ENCODE data around the gene APOL5. TPM values are rescaled to one million over a fixed set of nuclear protein-coding genes. Genes with fewer than 3 reads are reported as not detected.

Gene APOL5
- total and polyA plus RNA-seq, 10 of the 15 experiments (the other 5 are each of a cell fraction or from before 2014, with no cell fraction given) = not detected

DNA sequence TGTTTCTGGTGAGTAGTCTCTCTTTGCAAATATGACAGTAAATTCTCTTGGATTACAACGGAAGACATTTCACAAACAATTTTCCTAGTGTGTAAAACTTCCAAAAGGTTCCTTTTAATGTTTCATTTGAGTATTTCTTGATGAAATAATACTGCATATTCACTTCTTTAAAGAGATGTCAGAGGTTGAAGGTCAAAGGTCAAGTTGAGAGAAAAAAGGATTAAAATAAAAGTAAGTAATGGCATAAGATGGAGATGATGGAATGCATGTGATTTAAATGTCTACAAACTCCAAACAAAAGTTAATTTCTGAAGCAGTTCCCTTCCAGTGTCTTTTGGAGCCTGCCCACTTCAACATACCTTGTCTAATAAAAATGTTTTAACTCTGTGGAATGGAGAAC lies 40.7 kb downstream of the APOL5 start:
- Histone ChIP-seq H3K27ac (ENCODE audit: control insufficient read depth, insufficient read depth) (no peak overlapping the region), H3K4me3 (no peak overlapping the region), H3K4me1 (ENCODE audit: control insufficient read depth, insufficient read depth, low read length) (no peaks in the 10 kb centered on the region), H3K79me2 (ENCODE audit: control insufficient read depth, insufficient read depth, low read length) (no peaks in the 10 kb centered on the region), H3K9ac (ENCODE audit: control insufficient read depth, insufficient read depth, low read length) (no peak overlapping the region), H3K27me3 (replicated peaks in 1 of 2; ENCODE audit: control insufficient read depth in 2 of 2, insufficient read depth in 2 of 2, low read length in 1 of 2) (peaks cover 0 to 3% of the 10 kb centered on the region in 2 experiments; a peak in 2 of 4 replicates), H2AFZ (ENCODE audit: control insufficient read depth, low read depth, low read length) (no peak overlapping the region), H3K36me3 (ENCODE audit: control insufficient read depth in 2 of 2, insufficient read depth in 2 of 2, low read length in 1 of 2) (no peaks in the 10 kb centered on the region), H3K4me2 (ENCODE audit: control insufficient read depth, insufficient read depth) (no peak overlapping the region), H3K9me3 (replicated peaks; ENCODE audit: control insufficient read depth, insufficient read depth, low read length) (no peaks in the 10 kb centered on the region), H4K20me1 (ENCODE audit: control insufficient read depth, insufficient read depth) (no peaks in the 10 kb centered on the region)
- DNase-seq (ENCODE audit: low read depth, low spot score) (no peak), ATAC-seq (no peak), FAIRE-seq (no peak)
- ChIA-PET POLR2A (interaction anchor here (0.6 kb wide), 1 partner anchor 169 kb away, joined by 3 read pairs; no protein-coding TSS in a partner anchor), RAD21 (ENCODE audit: unreplicated experiment) (no interaction called here), SMC1A (ENCODE audit: uncharacterized antibody, unreplicated experiment) (no interaction called here), CTCF (no interaction called here)
- intact Hi-C loops (cut with micrococcal nuclease; ENCODE audit: unreplicated experiment) (no loop called here), in situ Hi-C loops (cut with MboI) (no loop called here)
- WGBS (ENCODE audit: insufficient coverage, insufficient replicate concordance, low lambda C conversion rate, missing lambda C conversion rate) = 35% methylated on average over 1 of the region's 1 CpG
- 0 out of 2 replicates have a peak, but pooled peaks have one; percentile 33 for TF ChIP-seq NR2F1 (conservative IDR thresholded peaks at IDR 0.05)
- no peak for TF ChIP-seq FOS (IDR thresholded peaks at IDR 0.05; ENCODE audit: borderline replicate concordance, extremely low read depth, insufficient read length)
- TF ChIP-seq, protein P1, sequence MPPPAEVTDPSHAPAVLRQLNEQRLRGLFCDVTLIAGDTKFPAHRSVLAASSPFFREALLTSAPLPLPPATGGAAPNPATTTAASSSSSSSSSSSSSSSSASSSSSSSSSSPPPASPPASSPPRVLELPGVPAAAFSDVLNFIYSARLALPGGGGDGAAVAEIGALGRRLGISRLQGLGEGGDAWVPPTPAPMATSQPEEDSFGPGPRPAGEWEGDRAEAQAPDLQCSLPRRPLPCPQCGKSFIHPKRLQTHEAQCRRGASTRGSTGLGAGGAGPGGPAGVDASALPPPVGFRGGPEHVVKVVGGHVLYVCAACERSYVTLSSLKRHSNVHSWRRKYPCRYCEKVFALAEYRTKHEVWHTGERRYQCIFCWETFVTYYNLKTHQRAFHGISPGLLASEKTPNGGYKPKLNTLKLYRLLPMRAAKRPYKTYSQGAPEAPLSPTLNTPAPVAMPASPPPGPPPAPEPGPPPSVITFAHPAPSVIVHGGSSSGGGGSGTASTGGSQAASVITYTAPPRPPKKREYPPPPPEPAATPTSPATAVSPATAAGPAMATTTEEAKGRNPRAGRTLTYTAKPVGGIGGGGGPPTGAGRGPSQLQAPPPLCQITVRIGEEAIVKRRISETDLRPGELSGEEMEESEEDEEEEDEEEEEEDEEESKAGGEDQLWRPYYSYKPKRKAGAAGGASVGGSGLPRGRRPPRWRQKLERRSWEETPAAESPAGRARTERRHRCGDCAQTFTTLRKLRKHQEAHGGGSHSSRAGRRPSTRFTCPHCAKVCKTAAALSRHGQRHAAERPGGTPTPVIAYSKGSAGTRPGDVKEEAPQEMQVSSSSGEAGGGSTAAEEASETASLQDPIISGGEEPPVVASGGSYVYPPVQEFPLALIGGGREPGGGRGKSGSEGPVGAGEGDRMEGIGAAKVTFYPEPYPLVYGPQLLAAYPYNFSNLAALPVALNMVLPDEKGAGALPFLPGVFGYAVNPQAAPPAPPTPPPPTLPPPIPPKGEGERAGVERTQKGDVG (CRISPR knock-in tag; IDR thresholded peaks at IDR 0.05) = no peak
- TF ChIP-seq, protein P2, sequence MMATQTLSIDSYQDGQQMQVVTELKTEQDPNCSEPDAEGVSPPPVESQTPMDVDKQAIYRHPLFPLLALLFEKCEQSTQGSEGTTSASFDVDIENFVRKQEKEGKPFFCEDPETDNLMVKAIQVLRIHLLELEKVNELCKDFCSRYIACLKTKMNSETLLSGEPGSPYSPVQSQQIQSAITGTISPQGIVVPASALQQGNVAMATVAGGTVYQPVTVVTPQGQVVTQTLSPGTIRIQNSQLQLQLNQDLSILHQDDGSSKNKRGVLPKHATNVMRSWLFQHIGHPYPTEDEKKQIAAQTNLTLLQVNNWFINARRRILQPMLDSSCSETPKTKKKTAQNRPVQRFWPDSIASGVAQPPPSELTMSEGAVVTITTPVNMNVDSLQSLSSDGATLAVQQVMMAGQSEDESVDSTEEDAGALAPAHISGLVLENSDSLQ (IDR thresholded peaks at IDR 0.05) = no peak
- TF ChIP-seq CBFB (IDR thresholded peaks at IDR 0.05; ENCODE audit: low read depth) = no peak
- peak; percentile 73 for TF ChIP-seq NR2C1 (IDR thresholded peaks at IDR 0.05)
- no TSS peak for BruUV-seq (replicated peaks)

Data from GM12878 (cell line).